GM23338 (cell line): ENCODE measurements around the gene EVC2. TPM values are rescaled to one million over a fixed set of nuclear protein-coding genes. Genes with fewer than 3 reads are reported as not detected.

Source experiments
- ATAC-seq: fragments of 200-7000 bp; cut with Tn5 transposase; 3 replicates; pipeline ENCODE4 v1.9.1; 2020
- DNase-seq: peaks from one replicate; pipeline ENCODE4 v3.0.0-alpha.2; 2015; ENCODE audit warnings: low spot score
- H2AFZ ChIP-seq: fragments of 200-600 bp; sonication (generic); 2 replicates; pipeline ENCODE4 v1.8.0; 2016; ENCODE audit warnings: antibody characterized with exemption, mild to moderate bottlenecking, moderate library complexity
- H3F3A ChIP-seq: fragments of 200-600 bp; sonication (generic); replicated peaks from 2 replicates; pipeline ENCODE4 v1.8.0; 2017; ENCODE audit warnings: antibody characterized with exemption, mixed run types, low read depth
- H3K27ac ChIP-seq: fragments of 200-600 bp; sonication (generic); 2 replicates; pipeline ENCODE4 v1.6.1; 2016; ENCODE audit warnings: low read depth
- H3K27me3 ChIP-seq: fragments of 200-600 bp; sonication (generic); 2 replicates; pipeline ENCODE4 v1.8.0; 2016; ENCODE audit warnings: mild to moderate bottlenecking, mixed run types, moderate library complexity; ENCODE audit not compliant: insufficient read depth
- H3K36me3 ChIP-seq: fragments of 200-600 bp; sonication (generic); 2 replicates; pipeline ENCODE4 v1.8.0; 2016; ENCODE audit warnings: mild to moderate bottlenecking; ENCODE audit not compliant: insufficient read depth
- H3K4me1 ChIP-seq: fragments of 200-600 bp; sonication (generic); 2 replicates; pipeline ENCODE4 v1.8.0; 2016; ENCODE audit warnings: mild to moderate bottlenecking, moderate library complexity; ENCODE audit not compliant: insufficient read depth
- H3K4me2 ChIP-seq: fragments of 200-600 bp; sonication (generic); 2 replicates; pipeline ENCODE4 v1.7.1; 2017; ENCODE audit warnings: mixed run types
- H3K4me3 ChIP-seq: fragments of 200-600 bp; sonication (generic); 2 replicates; pipeline ENCODE4 v1.6.1; 2016; ENCODE audit warnings: mixed run types
- H3K79me2 ChIP-seq: fragments of 200-600 bp; sonication (generic); replicated peaks from 2 replicates; pipeline ENCODE4 v1.8.0; 2017; ENCODE audit warnings: mild to moderate bottlenecking; ENCODE audit not compliant: insufficient read depth
- H3K9me2 ChIP-seq: fragments of 200-600 bp; sonication (generic); 2 replicates; pipeline ENCODE4 v1.8.0; 2017; ENCODE audit not compliant: insufficient read depth
- H4K20me1 ChIP-seq: fragments of 200-600 bp; sonication (generic); replicated peaks from 2 replicates; pipeline ENCODE4 v1.8.0; 2017; ENCODE audit warnings: mild to moderate bottlenecking; ENCODE audit not compliant: insufficient read depth
- H3K27ac Mint-ChIP-seq: 2 replicates; pipeline ENCODE4 v1.8.0; 2020; ENCODE audit warnings: inconsistent platforms, mild to moderate bottlenecking, moderate library complexity, mixed read lengths
- H3K27me3 Mint-ChIP-seq: 3 replicates; pipeline ENCODE4 v1.8.0; 2022; ENCODE audit warnings: low read depth, mild to moderate bottlenecking, moderate library complexity, mixed read lengths, inconsistent platforms; ENCODE audit not compliant: insufficient read depth, poor library complexity
- H3K36me3 Mint-ChIP-seq: 3 replicates; pipeline ENCODE4 v1.8.0; 2021; ENCODE audit warnings: low read depth, mild to moderate bottlenecking, inconsistent platforms, moderate library complexity, mixed read lengths
- H3K4me1 Mint-ChIP-seq: 3 replicates; pipeline ENCODE4 v1.8.0; 2020; ENCODE audit warnings: mild to moderate bottlenecking, inconsistent platforms, mixed read lengths
- H3K4me3 Mint-ChIP-seq: 3 replicates; pipeline ENCODE4 v1.8.0; 2021; ENCODE audit warnings: moderate library complexity, mild to moderate bottlenecking, inconsistent platforms, mixed read lengths
- H3K9me3 Mint-ChIP-seq: 3 replicates; pipeline ENCODE4 v1.8.0; 2020; ENCODE audit warnings: moderate library complexity, mild to moderate bottlenecking, inconsistent platforms, mixed read lengths
- CREB1 ChIP-seq: fragments of 250-450 bp; sonication (Bioruptor Pico); IDR thresholded peaks from 2 replicates; pipeline ENCODE4 v1.5.0; 2020; ENCODE audit warnings: low read depth, mild to moderate bottlenecking, moderate library complexity
- CTCF ChIP-seq, 2 experiments: fragments of 200-600 bp in 1 of 2; sonication (generic) in 1 of 2; conservative IDR thresholded peaks; 2 replicates each; pipeline versions ENCODE4 v1.5.1 to v1.6.1; 2016 to 2017; ENCODE audit warnings: antibody characterized with exemption in 2 of 2, low read depth in 2 of 2, mild to moderate bottlenecking in 2 of 2, moderate library complexity in 1 of 2
- ETS1 ChIP-seq: IDR thresholded peaks from 2 replicates; pipeline ENCODE4 v1.6.1; 2016; ENCODE audit warnings: antibody characterized with exemption
- EZH2 ChIP-seq: fragments of 200-600 bp; sonication (generic); IDR thresholded peaks from one replicate; pipeline ENCODE4 v1.8.0; 2017; ENCODE audit warnings: antibody characterized with exemption, mild to moderate bottlenecking, low read depth; ENCODE audit not compliant: unreplicated experiment
- EZH2phosphoT487 ChIP-seq: fragments of 200-600 bp; sonication (generic); IDR thresholded peaks from one replicate; pipeline ENCODE4 v1.8.1; 2018; ENCODE audit warnings: antibody characterized with exemption; ENCODE audit not compliant: unreplicated experiment
- POLR2AphosphoS5 ChIP-seq: IDR thresholded peaks from 2 replicates; pipeline ENCODE4 v1.6.1; 2016; ENCODE audit warnings: antibody characterized with exemption, low read depth
- REST ChIP-seq: IDR thresholded peaks from one replicate; pipeline ENCODE4 v1.6.1; 2018; ENCODE audit warnings: antibody characterized with exemption; ENCODE audit not compliant: unreplicated experiment
- ZNF114 ChIP-seq: fragments of 250-450 bp; sonication (Bioruptor Pico); IDR thresholded peaks from 2 replicates; pipeline ENCODE4 v1.5.0; 2020; ENCODE audit warnings: mild to moderate bottlenecking, moderate library complexity
- ZNF331 ChIP-seq: fragments of 250-450 bp; sonication (Bioruptor Pico); IDR thresholded peaks from 2 replicates; pipeline ENCODE4 v1.5.0; 2020; ENCODE audit warnings: low read depth, mild to moderate bottlenecking, moderate library complexity
- polyA plus RNA-seq: library from polyadenylated mRNA; unstranded; fragments of >200 nt; fragmentation: Nextera tagmentation; extraction: Ambion mirVana; gene quantifications from 2 replicates; pipeline ENCODE4 v1.2.1, GENCODE V29; 2016
- total RNA-seq: library from RNA; depleted of rRNA; stranded (reverse); fragments of >200 nt; shearing (Covaris generic); gene quantifications from 2 replicates; pipeline ENCODE4 v1.2.3, GENCODE V29; 2014

The EVC2 gene
- total and polyA plus RNA-seq, 2 experiments from 2014 or later, result 3.4 to 11.5 TPM

- Histone ChIP-seq H3K4me3 (no peak overlapping the region), H3F3A (no peaks in the 10 kb centered on the region), H3K36me3 (no peaks in the 10 kb centered on the region), H3K4me2 (no peak overlapping the region), H2AFZ (no peak overlapping the region), H3K79me2 (no peaks in the 10 kb centered on the region), H3K4me1 (peaks cover 5% of the 10 kb centered on the region; the same call in 1 of the 2 replicates), H3K27ac (peak overlapping the region; percentile 3; the same call in 1 of the 2 replicates), H3K9me2 (no peaks in the 10 kb centered on the region), H4K20me1 (no peaks in the 10 kb centered on the region; the same call in 1 of the 2 replicates), H3K27me3 (no peaks in the 10 kb centered on the region)
- Mint-ChIP-seq H3K27me3 (no peaks in the 10 kb centered on the region), H3K36me3 (peaks cover 16% of the 10 kb centered on the region), H3K27ac (no peak overlapping the region; the same call in 1 of the 2 replicates), H3K4me3 (no peak overlapping the region), H3K9me3 (peaks cover 2% of the 10 kb centered on the region; the same call in 1 of the 3 replicates), H3K4me1 (peaks cover 10% of the 10 kb centered on the region)
- TF ChIP-seq CREB1 (CRISPR knock-in tag), result no peak
- no peak for TF ChIP-seq EZH2
- no peak for TF ChIP-seq EZH2phosphoT487
- TF ChIP-seq ZNF331, result no peak
- no peak for TF ChIP-seq ETS1
- peak; percentile 23 to 41; a peak in 3 of 4 replicates for TF ChIP-seq CTCF (conservative IDR thresholded peaks at IDR 0.05; ENCODE audit: low read depth in 2 of 2)
- DNase-seq (peak; percentile 30), ATAC-seq (peak; percentile 63)
Measured at GRCh38 chr4:5611750-5612149, 96.6 kb downstream of the EVC2 start.

- peaks cover 4% of the 10 kb centered on the region; the same call in 1 of the 3 replicates for H3K36me3 Mint-ChIP-seq
- no peak overlapping the region for H3K4me3 ChIP-seq
- no peaks in the 10 kb centered on the region for H3F3A ChIP-seq
- no peaks in the 10 kb centered on the region for H3K27me3 Mint-ChIP-seq
- H3K27ac ChIP-seq, result no peak overlapping the region
- ATAC-seq (no peak), DNase-seq (no peak)
- H3K27ac Mint-ChIP-seq, result no peak overlapping the region; the same call in 1 of the 2 replicates
- no peaks in the 10 kb centered on the region for H3K79me2 ChIP-seq
- H3K4me3 Mint-ChIP-seq, result no peak overlapping the region
- H4K20me1 ChIP-seq, result no peaks in the 10 kb centered on the region; the same call in 1 of the 2 replicates
- no peak overlapping the region for H3K4me2 ChIP-seq
- no peak overlapping the region for H2AFZ ChIP-seq
- no peaks in the 10 kb centered on the region for H3K36me3 ChIP-seq
- no peaks in the 10 kb centered on the region for H3K9me2 ChIP-seq
- no peaks in the 10 kb centered on the region; the same call in 2 of the 3 replicates for H3K9me3 Mint-ChIP-seq
- no peaks in the 10 kb centered on the region for H3K27me3 ChIP-seq
- H3K4me1 Mint-ChIP-seq, result peaks cover 10% of the 10 kb centered on the region
- H3K4me1 ChIP-seq, result peaks cover 5% of the 10 kb centered on the region; the same call in 1 of the 2 replicates
- TF ChIP-seq EZH2phosphoT487, result no peak
- TF ChIP-seq REST, result no peak
- no peak for TF ChIP-seq ZNF114 (CRISPR knock-in tag)
- no peak for TF ChIP-seq ETS1
- no peak for TF ChIP-seq POLR2AphosphoS5
- TF ChIP-seq CREB1 (CRISPR knock-in tag), result no peak
Measured at GRCh38 chr4:5609306-5610007, 98.9 kb downstream of the EVC2 start.
